H9 (cell line): ENCODE measurements around the gene SLC7A6. TPM values are rescaled to one million over a fixed set of nuclear protein-coding genes. Genes with fewer than 3 reads are reported as not detected.

Experiments used
- DNase-seq: peaks from one replicate; pipeline ENCODE4 v3.0.0-alpha.2; 2017
- H2AFZ ChIP-seq: one replicate; pipeline ENCODE4 v1.6.1; 2013; ENCODE audit warnings: mild to moderate bottlenecking, low read length, control low read depth, moderate library complexity
- H2AK5ac ChIP-seq: 2 replicates; pipeline ENCODE4 v1.6.1; 2013; ENCODE audit warnings: low read length, control low read depth, mixed read lengths; ENCODE audit not compliant: insufficient read length
- H2BK120ac ChIP-seq: one replicate; pipeline ENCODE4 v1.6.1; 2013; ENCODE audit warnings: low read depth, mild to moderate bottlenecking, low read length, control low read depth, inconsistent platforms; ENCODE audit not compliant: poor library complexity, severe bottlenecking
- H2BK12ac ChIP-seq: 2 replicates; pipeline ENCODE4 v1.6.1; 2013; ENCODE audit warnings: low read length, control low read depth, mixed read lengths, low read depth; ENCODE audit not compliant: insufficient read length
- H2BK15ac ChIP-seq: 2 replicates; pipeline ENCODE4 v1.6.1; 2013; ENCODE audit warnings: low read depth, low read length, control low read depth
- H2BK20ac ChIP-seq: one replicate; pipeline ENCODE4 v1.6.1; 2013; ENCODE audit warnings: low read depth, mild to moderate bottlenecking, low read length, control low read depth, inconsistent platforms; ENCODE audit not compliant: poor library complexity, severe bottlenecking
- H2BK5ac ChIP-seq: 2 replicates; pipeline ENCODE4 v1.6.1; 2013; ENCODE audit warnings: low read length, control low read depth, mixed read lengths; ENCODE audit not compliant: insufficient read length
- H3K14ac ChIP-seq: 2 replicates; pipeline ENCODE4 v1.6.1; 2013; ENCODE audit warnings: low read length, control low read depth; ENCODE audit not compliant: insufficient read depth
- H3K18ac ChIP-seq: 2 replicates; pipeline ENCODE4 v1.6.1; 2013; ENCODE audit warnings: low read depth, mild to moderate bottlenecking, mixed read lengths, low read length, control low read depth; ENCODE audit not compliant: insufficient read length
- H3K23ac ChIP-seq: 2 replicates; pipeline ENCODE4 v1.6.1; 2013; ENCODE audit warnings: low read length, control low read depth, mixed read lengths, low read depth; ENCODE audit not compliant: insufficient read length
- H3K23me2 ChIP-seq: 2 replicates; pipeline ENCODE4 v1.6.1; 2013; ENCODE audit warnings: low read depth, mild to moderate bottlenecking, mixed read lengths, low read length, control low read depth; ENCODE audit not compliant: insufficient read length, poor library complexity, severe bottlenecking
- H3K27ac ChIP-seq: 2 replicates; pipeline ENCODE4 v1.5.1; 2013; ENCODE audit warnings: low read length, control low read depth, mixed read lengths, low read depth; ENCODE audit not compliant: insufficient read length
- H3K27me3 ChIP-seq: 2 replicates; pipeline ENCODE4 v1.6.1; 2013; ENCODE audit warnings: low read length, control low read depth, inconsistent platforms; ENCODE audit not compliant: insufficient read depth
- H3K4ac ChIP-seq: 2 replicates; pipeline ENCODE4 v1.6.1; 2013; ENCODE audit warnings: low read depth, mild to moderate bottlenecking, control low read depth, inconsistent platforms, low read length, moderate library complexity
- H3K4me1 ChIP-seq: 2 replicates; pipeline ENCODE4 v1.6.1; 2013; ENCODE audit warnings: low read length, control low read depth, inconsistent platforms; ENCODE audit not compliant: insufficient read depth
- H3K4me2 ChIP-seq: 2 replicates; pipeline ENCODE4 v1.6.1; 2013; ENCODE audit warnings: low read length, control low read depth, mixed read lengths; ENCODE audit not compliant: insufficient read length, insufficient read depth
- H3K56ac ChIP-seq: 2 replicates; pipeline ENCODE4 v1.6.1; 2013; ENCODE audit warnings: low read depth, mild to moderate bottlenecking, mixed read lengths, low read length, control low read depth; ENCODE audit not compliant: insufficient read length
- H3K79me1 ChIP-seq: 2 replicates; pipeline ENCODE4 v1.6.1; 2013; ENCODE audit warnings: low read depth, mild to moderate bottlenecking, moderate library complexity, low read length, control low read depth, inconsistent platforms; ENCODE audit not compliant: insufficient read depth, poor library complexity, severe bottlenecking
- H3K79me2 ChIP-seq: 2 replicates; pipeline ENCODE4 v1.6.1; 2013; ENCODE audit warnings: low read length, control low read depth, inconsistent platforms; ENCODE audit not compliant: insufficient read depth
- H3K9ac ChIP-seq: 2 replicates; pipeline ENCODE4 v1.6.1; 2013; ENCODE audit warnings: low read length, control low read depth, mixed read lengths; ENCODE audit not compliant: insufficient read length; ENCODE audit errors: extremely low read depth
- H3K9me3 ChIP-seq: one replicate; pipeline ENCODE4 v1.6.1; 2013; ENCODE audit warnings: low read depth, low read length, inconsistent platforms; ENCODE audit not compliant: control insufficient read depth
- H3T11ph ChIP-seq: one replicate; pipeline ENCODE4 v1.6.1; 2013; ENCODE audit warnings: mild to moderate bottlenecking, low read length, control low read depth, inconsistent platforms
- H4K20me1 ChIP-seq: one replicate; pipeline ENCODE4 v1.6.1; 2013; ENCODE audit not compliant: control insufficient read depth, insufficient read length, insufficient read depth
- H4K5ac ChIP-seq: 2 replicates; pipeline ENCODE4 v1.6.1; 2013; ENCODE audit warnings: low read depth, mild to moderate bottlenecking, mixed read lengths, low read length, control low read depth; ENCODE audit not compliant: insufficient read length
- H4K8ac ChIP-seq: replicated peaks from 2 replicates; pipeline ENCODE4 v1.6.1; 2013; ENCODE audit warnings: low read length, control low read depth, mixed read lengths, low read depth; ENCODE audit not compliant: insufficient read length
- H4K91ac ChIP-seq: 2 replicates; pipeline ENCODE4 v1.6.1; 2013; ENCODE audit warnings: low read depth, mild to moderate bottlenecking, moderate library complexity, mixed read lengths, low read length, control low read depth; ENCODE audit not compliant: insufficient read length
- H3K27ac Mint-ChIP-seq, 3 experiments: 2 replicates in 2 of 3; 3 replicates in 1 of 3; pipeline ENCODE4 v1.8.0; 2020 to 2021; ENCODE audit warnings: mixed read lengths in 3 of 3, mild to moderate bottlenecking in 1 of 3, moderate library complexity in 1 of 3
- H3K27me3 Mint-ChIP-seq: 2 replicates; pipeline ENCODE4 v1.8.0; 2021; ENCODE audit warnings: low read depth, mild to moderate bottlenecking, moderate library complexity, mixed read lengths
- H3K36me3 Mint-ChIP-seq, 3 experiments: 2 replicates in 2 of 3; 3 replicates in 1 of 3; pipeline ENCODE4 v1.8.0; 2020 to 2021; ENCODE audit warnings: low read depth in 3 of 3, mixed read lengths in 3 of 3; ENCODE audit not compliant: insufficient read depth in 1 of 3
- H3K4me1 Mint-ChIP-seq, 2 experiments: 2 replicates each; pipeline ENCODE4 v1.8.0; 2020; ENCODE audit warnings: mixed read lengths in 2 of 2
- H3K4me3 Mint-ChIP-seq, 2 experiments: 2 replicates in 1 of 2; 3 replicates in 1 of 2; pipeline ENCODE4 v1.8.0; 2020 to 2021; ENCODE audit warnings: mild to moderate bottlenecking in 2 of 2, mixed read lengths in 2 of 2, moderate library complexity in 1 of 2
- H3K9me3 Mint-ChIP-seq, 2 experiments: 2 replicates in 1 of 2; 3 replicates in 1 of 2; pipeline ENCODE4 v1.8.0; 2020; ENCODE audit warnings: mild to moderate bottlenecking in 2 of 2, mixed read lengths in 2 of 2, moderate library complexity in 1 of 2
- CTCF ChIP-seq: fragments of 200-600 bp; sonication (generic); conservative IDR thresholded peaks from 3 replicates; pipeline ENCODE4 v1.8.0; 2021; ENCODE audit warnings: antibody characterized with exemption, mild to moderate bottlenecking
- WGBS: extraction: QIAGEN DNeasy Blood & Tissue Kit; methylation state at CpG from one replicate; pipeline ENCODE4 v1.1.7; 2013; ENCODE audit warnings: missing lambda C conversion rate, low lambda C conversion rate, mixed read lengths; ENCODE audit not compliant: insufficient read length; ENCODE audit errors: extremely low coverage; 5-methylcytosine and 5-hydroxymethylcytosine counted together
- total RNA-seq: library from RNA; stranded (reverse); gene quantifications from 2 replicates; pipeline ENCODE4 v1.2.1, GENCODE V29; 2021

The SLC7A6 gene
- total RNA-seq, 1 experiment from 2014 or later, result 21.1 TPM

- no peaks in the 10 kb centered on the region for H3K79me2 ChIP-seq
- no peaks in the 10 kb centered on the region for H4K20me1 ChIP-seq
- no peak overlapping the region for H2BK15ac ChIP-seq
- H2BK20ac ChIP-seq, result no peak overlapping the region
- H4K8ac ChIP-seq, result no peak overlapping the region
- H3K4me1 Mint-ChIP-seq, result peaks cover 0 to 5% of the 10 kb centered on the region in 2 experiments; a peak in 2 of 4 replicates
- peaks cover 16 to 30% (median 19%) of the 10 kb centered on the region in 3 experiments; a peak in 5 of 7 replicates for H3K36me3 Mint-ChIP-seq
- no peak overlapping the region for H3K9ac ChIP-seq
- H3K4ac ChIP-seq, result no peak overlapping the region
- H2BK5ac ChIP-seq, result no peak overlapping the region
- H3K27ac ChIP-seq, result no peak overlapping the region
- no peaks in the 10 kb centered on the region for H3K9me3 ChIP-seq
- no peak overlapping the region for H2BK12ac ChIP-seq
- no peak overlapping the region for H2AFZ ChIP-seq
- no peak overlapping the region for H3K56ac ChIP-seq
- no peaks in the 10 kb centered on the region for H3K27me3 ChIP-seq
- no peak overlapping the region for H2BK120ac ChIP-seq
- no peaks in the 10 kb centered on the region for H3K4me1 ChIP-seq
- no peaks in the 10 kb centered on the region for H3K27me3 Mint-ChIP-seq
- H3K23ac ChIP-seq, result no peak overlapping the region
- WGBS, result no CpG with 5 or more reads among the region's 3 CpGs
- H2AK5ac ChIP-seq, result no peak overlapping the region
- H4K5ac ChIP-seq, result no peak overlapping the region
- H3T11ph ChIP-seq, result no peak overlapping the region
- no peaks in the 10 kb centered on the region for H3K23me2 ChIP-seq
- no peaks in the 10 kb centered on the region for H3K79me1 ChIP-seq
- no peaks in the 10 kb centered on the region for H3K9me3 Mint-ChIP-seq
- no peak for DNase-seq
- no peak overlapping the region for H4K91ac ChIP-seq
- H3K18ac ChIP-seq, result no peak overlapping the region
- H3K4me2 ChIP-seq, result no peak overlapping the region
- H3K4me3 Mint-ChIP-seq, result no peak overlapping the region
- H3K27ac Mint-ChIP-seq, result peak overlapping the region in 1 of 3 experiments; percentile 53; a peak in 1 of 7 replicates
- H3K14ac ChIP-seq, result no peak overlapping the region
- TF ChIP-seq CTCF, result no peak
Measured at GRCh38 chr16:68276223-68276622, 11.9 kb downstream of the SLC7A6 start.
